ENCODE data around the gene DOCK4. TPM values are rescaled to one million over a fixed set of nuclear protein-coding genes. Genes with fewer than 3 reads are reported as not detected.

The DOCK4 gene
- total and polyA plus RNA-seq, 7 donors, result 3.0 to 28.5 (median 14.1) TPM

DNA sequence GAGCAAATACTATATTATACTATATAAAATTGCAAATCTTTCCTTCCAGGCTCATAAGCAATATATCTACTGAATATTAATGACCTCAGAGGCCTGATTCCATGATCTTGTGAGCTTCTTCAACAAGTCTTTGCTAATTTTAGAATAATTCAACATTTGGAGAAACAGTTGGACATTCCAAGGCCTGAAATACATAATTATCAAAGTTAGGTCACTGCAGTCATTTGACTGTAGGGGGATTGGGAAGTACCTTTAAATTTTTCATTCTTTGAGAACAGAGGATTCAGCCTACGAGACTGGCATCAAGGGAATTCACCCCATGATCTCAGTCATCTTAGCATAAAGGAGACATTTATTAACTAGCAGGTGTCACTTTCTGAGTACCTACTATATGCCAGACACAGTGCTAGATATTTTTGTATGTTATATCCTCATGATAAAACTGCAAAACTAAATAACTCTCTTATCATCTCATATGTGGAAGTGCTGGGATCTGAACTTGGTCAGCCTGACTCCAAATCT, 85.4 kb downstream of the DOCK4 start:
- Histone ChIP-seq H3K4me3 (no peak overlapping the region), H3K36me3 (no peaks in the 10 kb centered on the region), H3K27ac (no peak overlapping the region), H3K9me3 (no peaks in the 10 kb centered on the region), H3K4me1 (no peaks in the 10 kb centered on the region), H3K27me3 (no peaks in the 10 kb centered on the region)
- 85 to 86% methylated on average over 1 of the region's 1 CpG for WGBS, 2 donors
- no peak for TF ChIP-seq EP300 (IDR thresholded peaks at IDR 0.05)
- no peak for TF ChIP-seq POLR2AphosphoS5 (IDR thresholded peaks at IDR 0.05)
- TF ChIP-seq, protein P1, sequence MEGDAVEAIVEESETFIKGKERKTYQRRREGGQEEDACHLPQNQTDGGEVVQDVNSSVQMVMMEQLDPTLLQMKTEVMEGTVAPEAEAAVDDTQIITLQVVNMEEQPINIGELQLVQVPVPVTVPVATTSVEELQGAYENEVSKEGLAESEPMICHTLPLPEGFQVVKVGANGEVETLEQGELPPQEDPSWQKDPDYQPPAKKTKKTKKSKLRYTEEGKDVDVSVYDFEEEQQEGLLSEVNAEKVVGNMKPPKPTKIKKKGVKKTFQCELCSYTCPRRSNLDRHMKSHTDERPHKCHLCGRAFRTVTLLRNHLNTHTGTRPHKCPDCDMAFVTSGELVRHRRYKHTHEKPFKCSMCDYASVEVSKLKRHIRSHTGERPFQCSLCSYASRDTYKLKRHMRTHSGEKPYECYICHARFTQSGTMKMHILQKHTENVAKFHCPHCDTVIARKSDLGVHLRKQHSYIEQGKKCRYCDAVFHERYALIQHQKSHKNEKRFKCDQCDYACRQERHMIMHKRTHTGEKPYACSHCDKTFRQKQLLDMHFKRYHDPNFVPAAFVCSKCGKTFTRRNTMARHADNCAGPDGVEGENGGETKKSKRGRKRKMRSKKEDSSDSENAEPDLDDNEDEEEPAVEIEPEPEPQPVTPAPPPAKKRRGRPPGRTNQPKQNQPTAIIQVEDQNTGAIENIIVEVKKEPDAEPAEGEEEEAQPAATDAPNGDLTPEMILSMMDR (IDR thresholded peaks at IDR 0.05), result no peak
- TF ChIP-seq POLR2A (IDR thresholded peaks at IDR 0.05), result no peak
- intact Hi-C loops (cut with DNase I), result no loop called here
- no peak for DNase-seq

DNA sequence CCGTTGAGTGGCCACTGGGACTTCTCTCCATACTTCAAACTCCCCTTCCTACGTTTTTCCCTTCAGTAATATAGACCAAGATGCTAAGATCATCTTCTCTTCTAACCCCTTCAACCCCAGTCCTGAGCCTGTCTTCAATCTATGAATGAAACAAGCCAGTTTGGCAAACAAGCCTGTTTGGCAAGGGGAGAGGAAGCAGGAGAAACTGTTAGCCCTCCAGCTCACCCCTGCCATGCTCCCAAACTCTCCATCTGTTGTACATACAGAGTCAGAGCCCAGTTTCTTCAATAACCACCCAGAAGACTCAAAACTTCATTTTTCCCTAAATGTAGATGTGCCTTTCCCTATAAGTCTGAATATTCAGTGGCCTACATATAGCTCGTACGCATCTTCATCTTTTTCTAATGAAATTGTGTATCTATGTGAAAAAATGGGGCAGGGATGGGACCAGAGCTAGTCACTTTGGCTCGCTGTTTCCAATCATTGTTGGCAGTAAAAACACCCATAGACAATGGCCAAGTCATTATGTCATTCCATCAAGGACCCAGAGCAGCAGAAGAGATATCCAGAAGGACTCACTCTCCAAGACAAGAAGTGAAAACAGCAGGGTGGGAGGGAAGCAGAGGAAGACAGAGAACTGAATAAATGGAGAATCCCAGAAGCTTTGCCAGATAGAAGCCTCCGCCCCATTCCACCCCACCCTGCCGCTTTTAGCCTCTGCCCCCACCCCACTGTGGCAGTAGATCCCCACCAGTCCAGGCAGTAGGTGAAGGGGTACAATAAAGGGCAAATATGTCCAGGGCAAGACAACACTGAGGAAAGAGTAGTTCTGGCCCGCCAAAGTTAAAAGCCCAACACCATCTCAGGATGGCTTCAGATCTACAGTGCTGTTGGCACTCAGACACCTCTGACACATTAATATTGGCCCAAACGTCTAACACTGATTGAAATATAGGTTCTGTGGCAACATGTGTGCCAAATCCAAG, 87.3 kb downstream of the DOCK4 start:
- intact Hi-C loops (cut with DNase I), result no loop called here
- Histone ChIP-seq H3K27ac (no peak overlapping the region), H3K4me3 (no peak overlapping the region), H3K27me3 (no peaks in the 10 kb centered on the region), H3K9me3 (no peaks in the 10 kb centered on the region), H3K36me3 (no peaks in the 10 kb centered on the region), H3K4me1 (no peaks in the 10 kb centered on the region)
- TF ChIP-seq EP300 (IDR thresholded peaks at IDR 0.05) (no peak), POLR2A (IDR thresholded peaks at IDR 0.05) (no peak), POLR2AphosphoS5 (IDR thresholded peaks at IDR 0.05) (no peak)
- TF ChIP-seq, protein P1 (IDR thresholded peaks at IDR 0.05), result no peak
- WGBS, 2 donors, result 85 to 86% methylated on average over 9 of the region's 9 CpGs
- DNase-seq, result no peak

- H3K36me3 ChIP-seq, result no peaks in the 10 kb centered on the region
- DNase-seq, result no peak
- H3K4me1 ChIP-seq, result peaks cover 0 to 8% (median 2%) of the 10 kb centered on the region in 4 donors
- no peak overlapping the region for H3K27ac ChIP-seq
- intact Hi-C loops (cut with DNase I), result no loop called here
- no peaks in the 10 kb centered on the region for H3K27me3 ChIP-seq
- H3K4me3 ChIP-seq, result no peak overlapping the region
- TF ChIP-seq EP300 (IDR thresholded peaks at IDR 0.05) (no peak), POLR2A (IDR thresholded peaks at IDR 0.05) (no peak), POLR2AphosphoS5 (IDR thresholded peaks at IDR 0.05) (no peak)
- TF ChIP-seq, protein P1 (IDR thresholded peaks at IDR 0.05), result no peak
- no peaks in the 10 kb centered on the region for H3K9me3 ChIP-seq
- 40 to 75% methylated on average over 1 of the region's 1 CpG for WGBS, 2 donors
Measured at GRCh38 chr7:112116894-112117293, 89.3 kb downstream of the DOCK4 start.

- Histone ChIP-seq H3K9me3 (no peaks in the 10 kb centered on the region), H3K27ac (no peak overlapping the region), H3K4me1 (peaks cover 0 to 8% (median 2%) of the 10 kb centered on the region in 4 donors), H3K36me3 (no peaks in the 10 kb centered on the region), H3K4me3 (no peak overlapping the region), H3K27me3 (no peaks in the 10 kb centered on the region)
- TF ChIP-seq POLR2AphosphoS5 (IDR thresholded peaks at IDR 0.05), result no peak
- TF ChIP-seq POLR2A (IDR thresholded peaks at IDR 0.05), result no peak
- TF ChIP-seq, protein P1 (IDR thresholded peaks at IDR 0.05), result no peak
- no peak for TF ChIP-seq EP300 (IDR thresholded peaks at IDR 0.05)
- WGBS, 2 donors, result 89 to 94% methylated on average over 2 of the region's 2 CpGs
- intact Hi-C loops (cut with DNase I), result no loop called here
- DNase-seq, result no peak
Measured at GRCh38 chr7:112116358-112116757, 89.8 kb downstream of the DOCK4 start.
